ENCODE results near the gene SLC15A4.

SLC15A4 gene

GRCh38 chr12:128743916-128744315, 79.8 kb downstream of the SLC15A4 start:
- no peak for DNase-seq

Data from NCI-H1092 (cell line).